CD4-positive, alpha-beta T cell treated with Interleukin-1 beta for 1 hour (primary cell): Measurements from ENCODE around the gene MTIF2.
A peak's percentile ranks its signal among the peaks of the same experiment; 100 is the strongest.
"Not testable (repeated sequence)": the region's sequence is repeated elsewhere in the genome, so short reads cannot be mapped to it uniquely, and the experiment has no call there.

Experiments used
- DNase-seq, 2 donors: peaks; one replicate each; pipeline ENCODE4 v3.0.0-alpha.2; 2020 to 2022

Gene MTIF2, protein sequence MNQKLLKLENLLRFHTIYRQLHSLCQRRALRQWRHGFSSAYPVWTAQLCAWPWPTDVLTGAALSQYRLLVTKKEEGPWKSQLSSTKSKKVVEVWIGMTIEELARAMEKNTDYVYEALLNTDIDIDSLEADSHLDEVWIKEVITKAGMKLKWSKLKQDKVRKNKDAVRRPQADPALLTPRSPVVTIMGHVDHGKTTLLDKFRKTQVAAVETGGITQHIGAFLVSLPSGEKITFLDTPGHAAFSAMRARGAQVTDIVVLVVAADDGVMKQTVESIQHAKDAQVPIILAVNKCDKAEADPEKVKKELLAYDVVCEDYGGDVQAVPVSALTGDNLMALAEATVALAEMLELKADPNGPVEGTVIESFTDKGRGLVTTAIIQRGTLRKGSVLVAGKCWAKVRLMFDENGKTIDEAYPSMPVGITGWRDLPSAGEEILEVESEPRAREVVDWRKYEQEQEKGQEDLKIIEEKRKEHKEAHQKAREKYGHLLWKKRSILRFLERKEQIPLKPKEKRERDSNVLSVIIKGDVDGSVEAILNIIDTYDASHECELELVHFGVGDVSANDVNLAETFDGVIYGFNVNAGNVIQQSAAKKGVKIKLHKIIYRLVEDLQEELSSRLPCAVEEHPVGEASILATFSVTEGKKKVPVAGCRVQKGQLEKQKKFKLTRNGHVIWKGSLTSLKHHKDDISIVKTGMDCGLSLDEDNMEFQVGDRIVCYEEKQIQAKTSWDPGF

GRCh38 chr2:55268907-55269644 is at the start of gene MTIF2:
Gene MTIF2, minus strand, starts transcription at chr2:55269231. Its CDS starts 5,373 bp downstream, at chr2:55263858.
- peak; percentile 90 for DNase-seq

DNA sequence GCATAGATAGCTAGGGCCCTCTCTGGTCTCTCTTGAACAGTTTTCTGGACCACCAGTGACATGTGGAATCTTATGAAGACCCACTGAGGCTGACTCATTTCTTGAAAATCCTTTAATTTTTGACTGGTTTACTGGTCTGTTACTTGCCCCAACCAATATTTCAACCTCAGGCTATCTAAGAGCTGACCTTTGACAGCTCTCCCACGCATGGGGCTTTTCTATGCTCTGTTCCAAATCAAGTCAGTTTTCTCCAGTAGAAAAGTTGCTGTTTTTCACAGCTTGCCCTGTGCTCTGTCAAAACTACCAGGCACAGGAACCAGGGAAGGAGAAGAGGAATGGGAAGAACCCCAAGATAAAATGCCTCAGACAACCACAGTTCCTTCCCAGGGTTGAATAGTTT is 46.0 kb upstream of the MTIF2 start:
- DNase-seq: no peak

DNA sequence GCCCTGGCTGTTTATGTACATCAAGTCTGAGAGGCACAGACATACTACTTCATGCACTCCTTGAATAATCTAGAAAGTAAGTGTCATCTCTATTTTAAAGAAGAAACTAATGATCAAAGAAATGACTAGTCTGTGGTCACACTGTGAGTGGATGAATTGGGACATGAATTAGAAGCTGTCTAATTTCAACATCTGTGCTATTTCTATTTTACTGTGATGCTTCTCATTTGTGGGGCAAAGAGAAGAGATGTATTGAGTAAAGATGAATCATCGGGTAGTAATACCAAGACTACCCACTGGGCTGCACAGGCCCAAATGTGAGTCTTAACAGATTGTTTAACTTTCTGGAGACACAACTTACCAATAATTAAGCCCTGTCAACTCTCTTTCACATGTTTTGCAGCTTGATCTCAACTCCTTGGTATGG is 42.4 kb upstream of the MTIF2 start:
- DNase-seq: no peak

DNA sequence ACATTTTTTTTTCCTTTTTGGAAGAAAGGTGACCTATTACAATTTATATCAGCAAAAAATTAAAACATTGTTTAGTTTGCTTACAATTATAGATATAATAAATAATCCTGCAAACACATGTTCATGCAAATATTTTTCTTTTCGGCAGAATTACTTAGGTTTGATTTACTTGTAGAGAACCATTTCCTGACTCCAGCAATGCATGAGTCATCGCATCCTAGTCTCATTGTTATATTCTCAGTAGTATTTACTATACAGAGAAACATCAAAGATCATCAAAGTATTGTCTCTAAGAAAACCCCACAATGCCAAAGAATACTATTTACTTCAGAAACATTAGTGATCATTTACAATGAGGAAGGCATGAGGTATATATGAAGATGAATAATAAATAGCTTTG is 40.4 kb upstream of the MTIF2 start:
- DNase-seq: no peak

DNA sequence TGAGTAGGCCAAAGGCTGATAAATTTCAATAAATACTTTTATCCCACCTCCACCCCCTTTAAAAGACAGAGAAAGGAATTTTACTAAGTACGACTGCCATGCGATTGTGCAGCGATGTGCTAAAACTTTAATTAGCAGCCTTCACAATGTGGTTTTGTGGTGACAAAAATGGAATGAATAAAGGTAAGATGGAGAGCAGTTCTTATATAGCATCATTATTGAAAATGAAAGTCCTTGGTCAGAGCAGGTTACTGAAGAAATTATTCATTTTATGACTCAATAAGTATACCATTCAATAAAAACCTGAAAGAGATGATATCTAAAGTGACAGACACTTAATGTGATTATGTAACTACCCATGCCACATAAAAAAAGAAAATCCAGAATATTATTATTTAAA is 33.2 kb upstream of the MTIF2 start:
- peak in 1 of 2 donors; percentile 8 for DNase-seq

DNA sequence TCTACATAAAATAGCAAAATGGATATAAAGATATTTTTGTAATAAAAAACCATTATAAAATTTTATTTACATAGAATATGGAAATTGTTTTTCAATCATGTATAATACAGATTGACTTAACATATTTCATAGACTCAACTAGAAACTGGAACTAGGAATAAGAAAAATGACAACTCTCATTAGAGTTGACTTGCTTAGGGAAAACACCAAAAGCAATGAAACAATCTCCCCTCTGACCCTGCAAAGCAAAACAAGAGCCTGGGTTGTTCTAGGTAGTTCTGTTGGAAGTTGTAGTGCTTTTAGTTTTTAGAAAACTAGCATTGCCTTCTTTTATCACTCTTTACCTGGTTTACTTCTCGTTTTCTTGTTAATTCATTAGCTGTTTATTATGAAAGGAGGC is 32.2 kb upstream of the MTIF2 start:
- no peak for DNase-seq

DNA sequence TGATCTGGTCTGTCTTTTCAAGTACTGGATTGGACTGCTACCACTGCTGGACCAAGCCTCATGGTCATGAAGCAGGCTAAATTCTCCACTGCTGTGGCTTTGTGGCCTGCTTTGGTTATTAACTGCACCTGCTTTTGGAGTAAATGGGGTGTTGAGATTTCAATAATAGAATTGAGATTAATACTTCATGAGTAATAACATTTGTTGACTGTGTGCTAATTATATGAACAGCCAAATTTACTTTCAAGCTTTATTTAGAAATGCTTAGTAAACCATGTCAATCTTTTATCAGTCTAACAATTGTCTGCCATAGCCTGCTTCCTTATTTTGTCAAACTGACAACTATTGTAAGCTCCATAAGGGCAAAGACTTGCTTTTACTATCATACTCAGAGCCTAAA is 27.4 kb upstream of the MTIF2 start:
- DNase-seq: no peak

GRCh38 chr2:55283083-55283482 is 14.1 kb upstream of the MTIF2 start:
- no peak for DNase-seq

- DNase-seq: peak; percentile 88 to 89
Measured at GRCh38 chr2:55282110-55282917, 13.3 kb upstream of the MTIF2 start.

DNA sequence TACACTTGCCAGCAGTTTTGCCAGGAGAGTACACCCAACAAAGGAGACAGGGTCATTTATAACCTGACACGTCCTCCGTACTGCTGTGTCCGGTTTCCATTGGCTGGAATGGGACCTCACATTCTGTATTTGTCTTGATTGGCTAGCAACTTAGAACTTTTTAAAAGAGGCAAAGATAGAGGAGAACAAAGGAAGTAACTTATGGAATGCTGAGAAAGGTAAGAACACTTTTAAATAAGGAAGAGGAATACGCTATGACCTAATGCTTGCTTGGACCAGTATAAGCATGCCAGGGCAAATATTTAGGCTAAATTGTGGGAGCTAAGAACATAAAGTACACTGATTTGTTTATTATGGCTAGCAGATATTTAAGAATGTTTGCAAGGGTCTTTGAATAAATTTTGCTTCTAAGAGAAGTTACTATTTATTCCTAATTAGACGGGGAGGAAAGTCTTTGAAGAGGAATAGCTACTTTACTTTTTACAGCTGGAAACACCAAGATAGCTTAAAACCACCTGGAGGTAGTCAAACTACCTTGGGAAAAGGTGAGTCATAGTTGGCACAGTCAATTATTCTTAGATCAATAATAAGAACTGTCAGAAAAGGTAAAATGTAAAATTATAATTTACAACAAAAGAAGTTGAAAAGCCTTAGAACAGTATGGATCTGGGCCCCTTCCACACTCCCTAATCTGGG is 12.0 kb upstream of the MTIF2 start:
- not testable (repeated sequence) for DNase-seq

GRCh38 chr2:55279859-55280424 is 10.9 kb upstream of the MTIF2 start:
- not testable (repeated sequence) for DNase-seq

GRCh38 chr2:55279214-55279835 is 10.3 kb upstream of the MTIF2 start:
- DNase-seq: not testable (repeated sequence)

GRCh38 chr2:55277310-55277709 is 8.3 kb upstream of the MTIF2 start:
- no peak for DNase-seq

DNA sequence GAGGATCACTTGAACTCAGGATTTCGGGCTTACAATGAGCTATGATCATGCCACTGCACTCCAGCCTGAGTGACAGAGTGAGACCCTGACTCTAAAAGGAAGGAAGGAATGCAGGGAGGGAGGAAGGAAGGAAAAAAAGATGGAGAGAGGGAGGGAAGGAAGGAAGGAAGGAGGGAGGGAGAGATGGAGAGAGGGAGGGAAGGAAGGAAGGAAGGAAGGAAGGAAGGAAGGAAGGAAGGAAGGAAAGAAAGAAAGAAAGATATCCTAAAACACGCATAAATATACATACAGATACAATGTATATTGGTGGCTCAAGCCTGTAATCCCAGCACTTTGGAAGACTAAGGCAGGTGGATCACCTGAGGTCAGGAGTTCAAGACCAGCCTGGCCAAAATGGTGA is 5.3 kb upstream of the MTIF2 start:
- DNase-seq: not testable (repeated sequence)

DNA sequence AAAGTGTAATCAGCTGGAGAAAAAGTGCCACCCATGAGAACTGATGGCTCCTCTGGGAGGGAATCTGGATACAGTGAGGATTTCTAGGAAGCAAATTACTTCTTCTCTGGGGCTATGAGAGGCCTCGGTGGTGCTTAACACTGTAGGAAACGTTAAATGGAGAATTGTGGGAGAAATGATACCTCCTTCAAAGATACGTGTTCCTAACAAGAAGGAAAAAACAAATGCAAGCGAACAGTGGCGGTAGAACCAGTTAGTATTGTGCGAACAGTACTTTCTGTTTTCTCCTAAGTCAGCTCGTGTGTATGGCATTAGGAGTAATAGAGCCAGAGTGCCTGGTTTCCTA is 587 bp upstream of the MTIF2 start:
- peak in 1 of 2 donors; percentile 16 for DNase-seq

DNA sequence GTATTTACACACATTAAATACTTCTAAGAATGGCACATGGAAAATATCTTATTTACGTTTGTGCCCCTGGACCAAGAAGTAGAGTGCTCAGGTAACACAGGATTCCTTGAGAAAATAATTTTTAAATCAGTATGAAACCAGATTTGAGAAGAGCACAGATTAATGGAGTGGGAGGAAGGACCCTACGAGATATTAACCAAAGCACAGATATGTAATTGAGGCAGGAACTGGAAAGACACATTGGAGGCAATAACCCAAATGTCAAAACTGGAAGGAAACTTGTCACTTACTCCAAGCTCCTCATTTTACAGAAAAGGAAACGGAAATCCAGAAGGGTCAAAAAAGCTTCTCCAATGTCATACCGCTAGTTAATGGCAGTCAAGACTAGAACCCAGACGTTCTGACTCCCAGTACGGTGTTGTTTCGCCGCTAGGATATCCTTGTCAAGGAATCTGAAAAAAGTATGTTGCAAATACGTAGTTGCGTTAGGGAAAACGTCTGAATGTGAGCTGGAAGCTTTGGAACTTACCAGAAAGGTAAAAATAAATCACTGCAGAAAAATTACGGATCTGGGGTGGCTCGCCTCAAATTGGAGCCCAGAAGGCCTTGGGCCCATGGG is 634 bp downstream of the MTIF2 start:
- DNase-seq: no peak

- DNase-seq: not testable (repeated sequence)
Measured at GRCh38 chr2:55259586-55259985, 9.4 kb downstream of the MTIF2 start.

DNA sequence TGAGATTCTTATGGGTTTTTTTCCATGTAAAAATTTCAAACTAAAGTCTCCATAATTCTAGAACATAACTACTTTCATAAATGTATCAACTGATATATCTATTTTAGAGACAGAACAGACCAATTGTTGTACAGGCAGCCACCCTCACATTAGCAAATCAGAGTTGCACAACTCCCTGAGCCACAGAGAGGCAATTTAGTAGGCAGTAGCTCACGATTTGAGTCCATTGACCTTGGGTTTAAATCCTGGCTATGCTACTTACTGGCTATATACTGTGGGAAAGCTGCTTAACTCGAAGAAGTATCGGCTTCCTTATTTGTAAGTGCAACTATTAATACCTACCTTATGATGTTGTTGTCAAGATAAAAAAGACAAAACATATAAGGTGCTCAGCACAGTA is 16.2 kb downstream of the MTIF2 start:
- DNase-seq: no peak

DNA sequence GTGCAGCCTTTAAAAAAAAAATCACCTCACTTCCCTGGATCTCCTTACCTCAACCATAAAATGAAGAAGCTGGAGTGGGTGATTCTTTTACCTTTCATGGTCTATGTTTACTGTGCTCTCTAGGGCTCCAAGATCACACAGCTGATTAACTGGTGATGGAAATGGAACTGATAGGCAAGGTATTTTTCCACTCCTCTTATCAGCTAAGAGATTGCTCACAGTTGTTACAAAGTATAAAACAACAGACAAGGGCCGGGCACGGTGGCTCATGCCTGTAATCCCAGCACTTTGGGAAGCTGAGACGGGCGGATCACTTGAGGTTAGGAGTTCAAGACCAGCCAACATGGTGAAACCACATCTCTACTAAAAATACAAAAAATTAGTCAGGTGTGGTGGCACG is 22.0 kb downstream of the MTIF2 start:
- DNase-seq: no peak

DNA sequence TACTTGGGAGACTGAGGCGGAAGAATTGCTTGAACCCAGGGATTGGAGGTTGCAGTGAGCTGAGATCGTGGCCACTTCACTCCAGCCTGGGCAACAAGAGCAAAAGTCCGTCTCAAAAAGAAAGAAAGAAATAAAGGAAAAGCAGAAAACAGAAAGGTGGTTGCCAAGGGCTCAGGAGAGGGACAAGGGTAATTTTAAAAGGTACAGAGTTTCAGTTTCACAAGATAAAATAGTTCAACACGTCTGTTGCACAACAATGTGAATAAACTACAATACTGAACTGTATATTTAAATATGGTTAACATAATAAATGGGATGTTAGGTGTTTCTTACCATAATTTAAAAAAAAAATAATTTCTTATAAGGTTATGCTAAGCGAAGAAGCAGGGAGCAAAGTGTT is 23.6 kb downstream of the MTIF2 start:
- DNase-seq: no peak

DNA sequence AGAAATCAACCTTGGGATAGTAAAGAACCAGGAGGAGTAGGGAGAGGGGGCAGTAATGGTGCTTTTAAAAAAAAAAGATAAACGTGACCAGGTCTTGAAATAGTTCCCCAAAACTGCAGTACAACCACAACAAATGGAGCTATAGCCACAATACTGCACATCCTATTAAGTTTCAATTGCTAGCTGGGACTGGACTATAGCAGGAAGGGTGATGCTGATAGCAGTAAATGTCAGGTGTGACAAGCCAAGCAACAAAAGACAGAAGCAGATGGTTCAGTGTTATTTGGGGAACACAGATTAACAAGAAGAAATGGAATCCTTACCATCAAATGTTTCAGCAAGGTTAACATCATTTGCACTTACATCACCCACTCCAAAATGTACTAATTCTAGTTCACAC is 26.4 kb downstream of the MTIF2 start:
- no peak for DNase-seq
